Ishikawa (cell line): ENCODE results near the gene ZNF532.

Source experiments
- CEBPB ChIP-seq: IDR thresholded peaks from 2 replicates; pipeline ENCODE4 v1.6.1; 2012
- CREB1 ChIP-seq: IDR thresholded peaks from 2 replicates; pipeline ENCODE4 v1.6.1; 2012; ENCODE audit warnings: low read depth
- EGR1 ChIP-seq: IDR thresholded peaks from 2 replicates; pipeline ENCODE4 v1.6.1; 2012
- EP300 ChIP-seq: IDR thresholded peaks from 2 replicates; pipeline ENCODE4 v1.6.1; 2012; ENCODE audit warnings: borderline replicate concordance
- FOXM1 ChIP-seq: IDR thresholded peaks from 2 replicates; pipeline ENCODE4 v1.6.1; 2012; ENCODE audit warnings: low read depth, borderline replicate concordance
- MAX ChIP-seq: IDR thresholded peaks from 2 replicates; pipeline ENCODE4 v1.6.1; 2012
- NFIC ChIP-seq: IDR thresholded peaks from 2 replicates; pipeline ENCODE4 v1.6.1; 2012
- RAD21 ChIP-seq: IDR thresholded peaks from 2 replicates; pipeline ENCODE4 v1.6.1; 2012; ENCODE audit warnings: low read depth
- REST ChIP-seq: IDR thresholded peaks from 2 replicates; pipeline ENCODE4 v1.6.1; 2012; ENCODE audit warnings: low read depth, mild to moderate bottlenecking
- TAF1 ChIP-seq: IDR thresholded peaks from 2 replicates; pipeline ENCODE4 v1.6.1; 2012; ENCODE audit warnings: low read depth, mild to moderate bottlenecking
- TCF12 ChIP-seq: IDR thresholded peaks from 2 replicates; pipeline ENCODE4 v1.6.1; 2012; ENCODE audit warnings: low read depth
- TEAD4 ChIP-seq: IDR thresholded peaks from 2 replicates; pipeline ENCODE4 v1.6.1; 2012
- USF1 ChIP-seq: IDR thresholded peaks from 2 replicates; pipeline ENCODE4 v1.6.1; 2012
- YY1 ChIP-seq: IDR thresholded peaks from 2 replicates; pipeline ENCODE4 v1.6.1; 2012; ENCODE audit warnings: low read depth
- ZBTB7A ChIP-seq: IDR thresholded peaks from 2 replicates; pipeline ENCODE4 v1.6.1; 2012; ENCODE audit warnings: low read depth

The ZNF532 gene

DNA sequence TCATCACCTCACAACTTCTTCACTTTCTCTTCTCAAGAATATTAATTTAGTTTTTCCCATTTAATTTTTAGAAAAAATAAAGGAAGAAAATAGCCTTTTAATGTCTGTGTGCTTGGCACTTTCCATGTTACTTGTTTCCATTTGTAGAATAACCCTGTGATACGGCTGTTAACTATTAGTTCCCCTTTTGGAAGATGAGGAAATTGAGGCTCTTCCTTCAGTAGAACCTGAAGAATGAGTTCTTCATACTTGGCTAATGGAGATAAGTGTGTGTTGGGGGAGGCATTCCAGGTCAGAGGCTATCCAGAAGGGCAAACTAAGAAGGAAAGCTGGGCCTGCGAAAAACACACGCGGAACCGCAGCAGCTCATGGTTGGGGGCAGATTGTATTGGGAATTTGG lies 38.3 kb downstream of the ZNF532 start:
- TF ChIP-seq TEAD4 (no peak), FOXM1 (no peak), YY1 (no peak), ZBTB7A (no peak), CREB1 (no peak), REST (no peak), NFIC (no peak)

DNA sequence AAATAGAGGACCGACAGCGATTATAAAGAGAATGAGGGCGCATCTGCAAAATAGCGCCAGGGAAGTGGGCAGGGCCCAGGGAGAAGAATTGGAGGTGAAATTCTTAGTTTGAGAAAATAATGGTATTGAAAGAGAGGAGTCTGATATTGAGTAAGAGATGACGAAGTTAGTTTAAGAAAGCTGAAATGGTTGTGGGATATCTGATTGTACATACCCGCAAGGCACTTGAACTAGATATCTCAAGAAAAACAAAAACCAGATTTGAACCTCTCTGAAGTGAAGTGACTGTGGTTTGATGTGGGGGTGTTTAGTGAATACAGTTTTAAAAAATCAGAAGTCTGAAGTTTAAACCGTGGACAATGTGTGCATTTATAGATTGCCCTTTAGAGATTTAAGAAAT lies 38.9 kb downstream of the ZNF532 start:
- TF ChIP-seq MAX = no peak
- TF ChIP-seq EGR1 = no peak
- no peak for TF ChIP-seq NFIC
- TF ChIP-seq EP300 = no peak
- TF ChIP-seq USF1 = no peak
- TF ChIP-seq CEBPB = no peak
- no peak for TF ChIP-seq REST
- TF ChIP-seq FOXM1 = no peak
- no peak for TF ChIP-seq CREB1
- TF ChIP-seq ZBTB7A = no peak
- TF ChIP-seq RAD21 = no peak
- no peak for TF ChIP-seq TEAD4
- no peak for TF ChIP-seq TAF1
- TF ChIP-seq TCF12 = no peak
- TF ChIP-seq YY1 = no peak

GRCh38 chr18:58905777-58906428 lies 41.2 kb downstream of the ZNF532 start:
- TF ChIP-seq FOXM1 (no peak), RAD21 (no peak), MAX (no peak), TCF12 (no peak), CEBPB (no peak), USF1 (no peak), TAF1 (no peak), NFIC (no peak), YY1 (no peak)

DNA sequence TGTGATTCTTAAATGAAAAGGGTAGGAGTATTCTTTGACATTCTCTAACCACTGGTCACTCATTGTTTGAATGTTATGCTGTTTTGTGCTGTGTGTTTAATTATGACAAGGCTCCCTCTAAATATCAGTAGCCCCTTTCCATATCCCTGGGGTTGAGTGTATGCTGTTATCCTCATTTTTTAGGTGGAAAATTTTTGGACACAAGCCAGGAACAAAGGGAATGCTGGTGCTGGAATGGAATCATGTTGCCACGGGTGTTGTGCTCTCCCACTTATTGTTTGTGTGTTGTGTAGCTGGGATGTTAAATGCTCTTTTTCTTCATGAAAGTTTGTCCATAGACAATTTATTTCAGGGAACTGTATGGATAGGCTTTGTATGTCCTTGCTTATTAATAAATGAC lies 43.3 kb downstream of the ZNF532 start:
- TF ChIP-seq NFIC (0 out of 2 replicates have a peak, but pooled peaks have one; percentile 18), MAX (no peak)

DNA sequence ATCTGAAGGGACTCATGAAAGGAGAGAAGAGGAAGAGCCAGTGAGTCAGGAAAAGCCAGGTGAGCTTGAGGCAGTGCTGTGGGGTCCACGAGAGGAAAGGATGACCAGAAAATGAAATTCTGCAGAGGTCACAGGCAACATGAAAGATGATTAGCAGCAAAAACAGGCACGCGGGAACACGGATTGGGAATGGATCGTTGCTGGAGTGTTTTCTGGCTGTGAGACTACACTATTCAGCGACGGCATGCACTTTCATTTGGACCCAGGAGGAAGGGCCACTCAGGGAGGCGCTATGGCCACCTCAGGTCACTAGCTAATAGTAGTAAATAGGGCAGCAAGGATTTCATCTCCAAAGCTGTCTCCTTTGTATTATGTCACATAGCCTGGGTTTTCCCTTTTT lies 44.8 kb downstream of the ZNF532 start:
- TF ChIP-seq ZBTB7A = no peak
- TF ChIP-seq EP300 = no peak
- TF ChIP-seq NFIC = no peak
- no peak for TF ChIP-seq TEAD4
- no peak for TF ChIP-seq TAF1
- no peak for TF ChIP-seq CREB1
- TF ChIP-seq TCF12 = no peak
- no peak for TF ChIP-seq EGR1
- no peak for TF ChIP-seq REST
- no peak for TF ChIP-seq CEBPB
